IPS-NIHi11 (cell line): Measurements from ENCODE around the gene RGS3.
A peak's percentile ranks its signal among the peaks of the same experiment; 100 is the strongest.

Experiments used
- DNase-seq: peaks from one replicate; pipeline ENCODE4 v3.0.0; 2012; ENCODE audit warnings: mixed read lengths, low spot score

RGS3 gene

DNA sequence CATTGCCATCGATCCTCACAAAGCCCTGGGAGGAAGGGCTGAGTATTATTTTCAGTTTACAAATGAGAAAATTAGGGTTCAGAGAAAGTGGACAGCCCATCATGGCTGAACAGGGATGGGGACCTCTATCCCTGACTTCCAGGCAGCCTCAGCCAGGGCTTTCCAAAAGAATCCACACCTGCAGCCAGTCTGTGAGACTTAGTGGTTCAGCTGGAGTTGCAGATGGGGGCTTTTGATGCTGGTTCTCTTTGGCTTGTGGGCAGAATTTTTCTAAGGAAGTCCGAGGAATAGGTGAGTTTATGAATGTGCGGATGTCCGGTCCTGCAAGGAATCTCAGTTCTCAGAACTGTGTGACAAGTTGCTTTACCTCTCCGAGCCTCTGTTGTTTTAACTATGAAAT lies 138.1 kb downstream of the RGS3 start:
- DNase-seq, result no peak

DNA sequence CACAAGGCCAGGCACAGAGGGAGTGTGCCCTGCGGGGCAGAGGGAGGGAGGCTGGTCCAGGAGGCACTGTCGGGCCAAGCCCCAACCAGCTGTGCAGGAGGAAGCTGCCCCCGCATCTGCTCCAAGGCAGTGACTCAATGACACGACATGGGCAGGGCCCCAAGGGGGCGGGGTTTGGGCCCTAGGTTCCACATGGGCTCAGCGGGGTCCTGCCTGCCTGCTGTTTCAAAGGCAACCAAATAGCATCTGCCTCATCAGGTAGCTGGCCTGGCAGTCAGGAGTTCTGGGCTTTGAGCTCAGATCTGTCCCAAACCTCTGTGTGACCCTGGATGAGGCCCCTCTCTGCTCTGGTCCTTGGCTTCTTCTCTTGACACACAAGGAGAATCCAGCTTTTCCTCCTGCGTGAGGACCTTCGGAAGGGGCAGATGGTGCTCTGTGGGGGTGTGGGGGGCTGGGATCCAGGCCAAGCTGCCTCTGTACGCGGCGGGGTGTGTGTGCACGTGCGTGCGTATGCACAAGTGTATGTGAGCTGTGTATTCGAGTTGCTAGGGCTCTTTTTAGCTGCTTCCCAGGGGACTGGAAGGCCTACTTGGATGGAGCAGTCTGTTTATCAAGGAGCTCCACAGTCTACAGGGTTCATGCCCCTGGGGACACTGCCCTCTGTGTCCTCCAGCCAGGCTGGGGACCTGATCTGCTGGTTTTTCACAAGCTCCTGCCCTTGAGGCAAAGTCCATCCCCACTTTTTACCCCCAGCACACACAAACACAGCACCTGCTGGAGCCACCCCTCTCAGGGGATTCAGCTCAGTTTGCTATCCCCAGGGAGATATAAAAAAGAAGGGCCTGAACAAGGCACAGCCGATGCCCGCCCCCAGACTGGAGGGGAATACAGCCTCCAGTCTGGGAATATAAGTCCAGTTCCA lies 138.9 kb downstream of the RGS3 start:
- peak; percentile 86 for DNase-seq

DNA sequence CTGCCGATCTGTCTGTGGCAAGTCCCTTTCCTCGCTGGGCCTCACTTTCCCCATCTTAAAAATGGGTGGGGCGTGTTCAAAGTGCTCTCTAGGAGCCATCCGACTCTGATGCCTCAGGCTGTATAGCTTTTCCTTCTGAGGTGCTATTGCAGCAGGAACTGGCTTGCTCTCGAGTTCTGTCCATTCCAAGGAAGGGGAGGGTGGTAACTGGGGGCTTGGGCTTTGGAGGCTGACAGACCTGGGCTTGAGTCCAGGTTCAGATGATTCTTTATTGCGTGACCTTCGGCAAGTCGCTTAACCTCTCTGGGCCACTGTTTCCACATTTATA lies 139.5 kb downstream of the RGS3 start:
- no peak for DNase-seq

DNA sequence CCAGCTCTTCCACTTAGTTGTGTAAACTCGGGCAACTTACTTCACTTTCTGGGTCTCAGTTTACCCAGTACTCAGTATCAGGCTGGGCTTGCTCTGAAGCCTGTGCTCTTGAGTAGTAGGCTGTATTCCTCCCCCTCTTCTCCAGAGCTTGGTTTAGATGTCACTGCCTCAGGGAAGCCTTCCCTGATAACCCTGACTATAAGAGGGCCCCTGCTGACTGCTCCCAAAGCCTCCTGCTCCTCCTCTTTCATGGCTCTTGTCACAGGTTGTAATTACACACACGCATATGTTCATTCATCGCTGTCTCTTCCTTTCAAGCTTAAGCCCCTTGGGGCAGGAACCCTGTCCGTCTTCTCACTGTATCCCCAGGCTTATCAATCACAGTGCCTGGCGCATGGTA lies 140.2 kb downstream of the RGS3 start:
- DNase-seq, result no peak

DNA sequence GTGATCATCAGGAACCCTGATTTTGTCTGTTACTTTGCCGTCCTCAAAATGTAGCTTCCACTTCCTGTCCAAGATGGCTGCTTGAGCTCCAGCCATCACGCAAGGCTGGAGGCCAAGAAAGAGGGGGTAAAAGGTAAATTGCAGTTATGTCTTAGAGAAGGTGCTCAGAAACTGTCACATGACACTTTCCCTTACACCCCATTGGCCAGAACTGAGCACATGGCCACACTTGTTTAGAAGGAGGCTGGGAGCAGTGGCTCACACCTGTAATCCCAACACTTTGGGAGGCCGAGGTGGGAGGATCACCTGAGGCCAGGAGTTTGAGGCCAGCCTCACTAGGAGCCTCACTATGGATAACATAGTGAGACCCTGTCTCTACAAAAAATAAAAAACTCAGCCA lies 140.9 kb downstream of the RGS3 start:
- no peak for DNase-seq

DNA sequence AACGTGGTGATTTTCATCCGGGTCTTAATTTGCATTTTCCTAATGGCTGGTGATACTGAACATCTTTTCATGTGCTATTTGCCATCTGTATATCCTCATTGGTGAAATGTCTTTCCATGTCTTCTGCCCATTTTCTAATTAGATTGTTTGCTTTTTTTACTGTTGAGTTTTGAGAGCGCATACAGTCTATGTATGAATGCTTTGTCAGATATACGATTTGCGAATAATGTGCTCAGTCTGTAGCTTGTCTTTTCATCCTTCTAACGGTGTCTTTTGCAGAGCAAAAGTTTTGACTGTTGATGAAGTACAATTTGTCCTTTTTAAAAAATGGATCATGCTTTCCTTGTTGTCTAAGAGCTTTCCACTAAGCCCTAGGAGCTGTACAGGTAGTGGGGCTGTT lies 143.0 kb downstream of the RGS3 start:
- DNase-seq, result no peak

DNA sequence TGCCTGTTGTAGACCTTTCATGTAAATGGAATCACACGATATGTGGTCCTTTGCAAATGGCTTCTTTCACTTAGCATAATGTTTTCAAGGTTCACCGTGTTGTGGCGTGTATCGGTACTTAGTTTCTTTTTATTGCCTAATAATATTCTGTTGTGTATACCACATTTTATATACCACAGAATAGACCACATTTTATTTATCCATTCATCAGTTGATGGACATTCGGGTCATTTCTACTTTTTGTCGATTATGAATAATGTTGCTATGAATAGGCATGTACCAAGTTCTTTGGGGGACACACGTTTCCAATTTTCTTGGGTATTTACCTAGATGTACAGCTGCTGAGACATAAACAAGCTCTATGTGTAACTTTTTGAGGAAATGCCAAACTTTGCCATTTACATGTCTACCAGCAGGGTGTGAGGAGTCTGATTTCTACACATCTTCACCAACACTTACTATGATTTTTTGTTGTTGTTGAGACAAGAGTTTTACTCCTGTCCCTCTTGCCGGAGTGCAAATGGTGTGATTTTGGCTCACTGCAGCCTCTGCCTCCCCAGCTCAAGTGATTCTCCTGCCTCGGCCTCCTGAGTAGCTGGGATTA lies 144.7 kb downstream of the RGS3 start:
- no peak for DNase-seq

DNA sequence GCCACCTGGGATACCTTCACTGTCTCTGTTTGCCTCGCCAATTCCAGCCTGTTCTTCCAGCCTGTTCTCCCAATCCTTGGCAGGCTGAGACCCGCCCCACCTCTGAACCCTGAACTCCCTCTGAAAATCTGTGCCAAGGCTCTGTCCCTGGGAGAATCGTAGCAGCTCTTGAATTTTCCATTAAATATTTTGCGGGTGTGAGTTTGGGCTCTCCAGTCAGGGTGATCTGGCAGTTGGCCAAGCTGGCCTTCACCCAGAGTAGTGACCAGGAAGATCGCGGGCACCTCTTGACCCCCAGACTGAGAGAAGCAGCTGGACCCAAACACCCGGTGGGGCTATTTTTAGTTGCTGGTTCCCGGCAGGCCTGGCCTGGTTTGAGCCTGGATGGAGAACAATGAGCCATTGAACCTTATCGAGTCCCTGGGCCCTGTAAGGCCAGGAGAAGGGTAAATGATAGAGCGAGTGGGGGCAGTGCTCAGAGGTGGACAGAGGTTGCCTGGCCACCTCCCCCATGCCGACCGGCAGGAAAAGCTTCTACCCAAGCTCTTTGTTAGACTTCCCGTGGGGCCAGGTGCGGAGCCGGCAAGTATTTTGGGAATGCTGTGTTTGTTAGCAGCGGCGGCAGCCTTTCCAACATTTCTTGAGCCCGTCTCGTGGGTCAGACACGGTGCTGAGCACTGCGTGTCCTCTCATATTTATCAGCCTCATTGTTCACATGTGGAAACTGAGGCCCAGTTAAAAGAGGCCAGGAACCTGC lies 146.2 kb downstream of the RGS3 start:
- peak; percentile 52 for DNase-seq

DNA sequence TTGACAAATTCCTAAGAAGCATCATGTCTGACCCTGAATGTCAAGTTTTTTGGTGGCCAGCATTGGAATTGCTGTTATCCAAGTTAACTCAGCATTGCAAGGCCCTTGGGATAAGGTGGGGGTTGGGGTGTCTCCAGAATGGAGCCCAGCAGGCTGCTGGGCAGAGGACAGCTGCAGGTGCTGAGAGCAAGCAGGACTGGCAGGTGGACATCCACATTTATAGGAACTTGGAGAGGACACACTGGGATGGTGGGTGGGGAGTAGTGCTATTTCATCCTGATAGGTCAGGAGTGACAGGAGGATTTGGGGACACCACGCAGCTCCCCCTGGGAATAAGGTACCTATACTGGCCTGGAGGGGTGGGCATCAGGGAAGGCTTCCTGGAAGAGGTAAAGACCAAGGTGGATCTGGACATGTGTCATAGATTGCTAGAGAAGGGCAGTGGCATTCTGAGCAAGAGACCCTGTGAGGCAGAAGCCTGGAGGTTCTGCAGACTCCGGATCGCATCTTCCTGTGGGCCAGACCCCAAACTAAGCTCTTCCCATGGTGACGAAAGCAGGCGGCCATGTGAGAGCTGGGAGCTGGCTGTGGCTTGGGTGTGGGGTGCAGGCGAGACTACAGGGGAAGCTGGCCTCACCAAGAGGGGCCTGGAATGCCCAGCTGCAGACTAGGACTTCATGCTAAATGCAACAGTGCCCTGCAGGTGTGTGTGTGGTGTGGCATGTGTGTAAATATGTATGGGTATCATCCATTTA lies 148.1 kb downstream of the RGS3 start:
- DNase-seq, result no peak

DNA sequence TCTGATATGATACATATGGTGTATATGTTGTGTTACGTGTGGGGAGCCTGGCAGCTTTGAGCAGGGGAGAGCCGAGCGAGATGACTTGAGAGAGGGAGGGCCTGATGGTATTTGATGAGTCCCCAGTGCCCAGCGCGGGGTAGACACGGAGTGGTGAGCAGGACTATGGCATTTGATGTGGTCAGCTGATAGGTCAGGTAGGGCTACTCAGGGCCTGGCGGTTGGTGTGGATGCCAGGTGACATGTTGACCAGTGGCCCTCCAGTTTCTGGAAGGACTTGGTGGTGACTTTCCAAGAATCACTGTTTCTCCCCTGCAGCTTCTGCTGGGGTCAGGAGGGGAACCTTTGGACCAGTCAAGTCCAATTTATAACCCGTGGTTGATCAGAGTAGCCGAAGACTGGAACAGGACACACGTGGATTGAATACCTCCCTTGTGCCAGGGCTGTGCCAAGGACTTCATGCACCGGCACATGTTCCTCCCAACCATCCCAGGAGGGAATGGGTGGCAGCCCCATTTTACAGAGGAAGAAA lies 148.8 kb downstream of the RGS3 start:
- DNase-seq, result no peak

DNA sequence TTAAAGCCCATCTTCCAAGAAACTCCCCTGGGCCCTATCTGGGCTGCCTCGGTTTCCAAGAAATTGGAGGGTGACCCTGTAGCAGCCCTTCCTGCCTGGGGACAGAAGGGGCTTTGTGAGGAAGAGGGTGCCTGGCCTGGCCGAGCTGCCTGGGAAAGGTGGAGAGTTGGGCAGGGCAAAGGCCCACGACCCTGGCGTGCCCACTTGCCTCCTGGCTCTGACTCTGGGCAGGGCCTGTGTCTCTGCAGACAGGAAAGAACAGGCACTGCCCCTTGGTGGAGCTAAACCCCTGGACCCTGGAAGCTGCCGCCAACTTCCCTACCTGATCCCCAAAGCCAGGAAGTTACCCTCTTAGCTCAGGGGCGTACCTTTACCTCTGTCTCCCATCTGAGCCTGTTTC lies 149.3 kb downstream of the RGS3 start:
- DNase-seq, result no peak

DNA sequence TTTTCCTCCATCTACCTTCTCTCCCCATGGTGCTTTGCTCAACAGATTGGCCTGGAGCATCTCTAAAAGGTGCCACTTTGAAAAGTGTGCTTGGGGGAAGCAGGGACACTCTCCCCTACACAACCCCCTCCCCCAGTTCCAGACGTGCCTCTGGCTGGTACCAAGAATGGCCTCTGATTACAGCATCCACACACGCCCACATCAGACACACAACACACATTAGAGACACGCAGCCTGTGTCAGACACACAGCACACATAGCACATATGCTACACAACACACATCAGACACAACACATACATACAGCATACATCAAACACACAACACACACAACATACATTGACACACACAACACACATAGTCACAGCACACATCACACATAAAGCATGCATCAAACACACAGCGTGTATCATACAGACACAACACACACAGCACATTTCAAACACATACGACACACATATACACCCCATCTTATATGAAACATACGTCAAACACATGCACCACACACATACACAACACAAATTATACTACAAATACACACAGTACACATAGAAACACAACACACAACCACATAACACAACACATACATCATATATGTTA lies 150.4 kb downstream of the RGS3 start:
- DNase-seq, result no peak

DNA sequence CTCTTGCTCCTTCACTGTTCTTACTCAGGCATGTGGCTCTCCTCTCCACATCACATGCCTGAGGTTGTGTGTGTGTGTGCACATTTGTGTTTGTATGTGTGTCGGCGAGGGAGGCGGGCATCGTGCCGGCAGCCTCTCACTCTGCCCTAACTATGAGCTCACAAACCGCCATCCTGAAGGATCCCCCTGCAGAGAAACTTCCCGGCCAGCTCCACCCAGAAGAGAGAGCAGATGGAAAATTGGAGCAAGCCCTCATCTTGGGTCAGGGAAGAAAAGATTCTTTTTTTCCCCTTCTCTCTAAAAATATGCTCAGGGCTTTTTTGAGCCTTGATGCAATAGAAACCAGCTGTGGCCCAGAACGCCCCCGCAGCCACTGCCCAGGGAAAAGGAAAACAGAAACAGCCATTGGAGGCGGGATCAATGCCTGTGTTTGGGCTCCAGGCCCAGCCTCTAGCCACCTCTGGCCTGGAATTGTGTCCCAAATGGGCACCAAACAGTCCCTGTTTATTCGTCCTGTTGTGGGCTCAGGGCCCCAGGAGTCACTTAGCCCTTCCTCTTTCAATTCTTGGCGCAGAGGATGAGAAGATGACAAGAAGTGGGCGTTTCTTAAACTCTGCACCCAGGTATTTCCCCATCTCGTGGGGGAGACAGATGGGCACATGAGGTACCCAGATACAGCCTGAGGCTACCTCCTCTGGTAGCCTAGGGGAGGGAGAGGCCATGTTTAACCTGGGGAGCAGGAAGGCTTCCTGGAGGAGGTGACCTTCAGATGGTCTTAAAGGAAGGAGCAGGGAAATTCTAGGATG lies 151.5 kb downstream of the RGS3 start:
- no peak for DNase-seq

DNA sequence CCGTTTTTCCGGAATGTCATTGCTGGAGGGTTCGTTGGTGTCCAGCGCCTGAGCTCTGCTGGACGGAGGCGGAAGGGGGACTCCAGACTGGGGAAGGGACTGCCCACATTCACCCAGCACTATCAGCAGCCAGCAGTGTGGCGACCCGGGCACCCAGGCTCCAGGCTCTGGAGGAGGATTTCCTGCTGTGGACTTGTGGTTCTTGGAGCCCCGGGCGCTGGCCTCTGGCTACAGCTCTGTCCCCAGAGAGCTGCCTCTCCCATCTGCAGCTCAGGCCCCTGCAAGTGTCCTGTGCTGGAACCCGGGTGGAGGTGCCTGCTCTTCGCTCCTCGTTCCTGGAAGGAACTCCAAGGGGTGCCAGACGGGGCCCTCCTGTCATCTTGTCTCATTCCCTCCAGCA lies 152.6 kb downstream of the RGS3 start:
- DNase-seq, result no peak

DNA sequence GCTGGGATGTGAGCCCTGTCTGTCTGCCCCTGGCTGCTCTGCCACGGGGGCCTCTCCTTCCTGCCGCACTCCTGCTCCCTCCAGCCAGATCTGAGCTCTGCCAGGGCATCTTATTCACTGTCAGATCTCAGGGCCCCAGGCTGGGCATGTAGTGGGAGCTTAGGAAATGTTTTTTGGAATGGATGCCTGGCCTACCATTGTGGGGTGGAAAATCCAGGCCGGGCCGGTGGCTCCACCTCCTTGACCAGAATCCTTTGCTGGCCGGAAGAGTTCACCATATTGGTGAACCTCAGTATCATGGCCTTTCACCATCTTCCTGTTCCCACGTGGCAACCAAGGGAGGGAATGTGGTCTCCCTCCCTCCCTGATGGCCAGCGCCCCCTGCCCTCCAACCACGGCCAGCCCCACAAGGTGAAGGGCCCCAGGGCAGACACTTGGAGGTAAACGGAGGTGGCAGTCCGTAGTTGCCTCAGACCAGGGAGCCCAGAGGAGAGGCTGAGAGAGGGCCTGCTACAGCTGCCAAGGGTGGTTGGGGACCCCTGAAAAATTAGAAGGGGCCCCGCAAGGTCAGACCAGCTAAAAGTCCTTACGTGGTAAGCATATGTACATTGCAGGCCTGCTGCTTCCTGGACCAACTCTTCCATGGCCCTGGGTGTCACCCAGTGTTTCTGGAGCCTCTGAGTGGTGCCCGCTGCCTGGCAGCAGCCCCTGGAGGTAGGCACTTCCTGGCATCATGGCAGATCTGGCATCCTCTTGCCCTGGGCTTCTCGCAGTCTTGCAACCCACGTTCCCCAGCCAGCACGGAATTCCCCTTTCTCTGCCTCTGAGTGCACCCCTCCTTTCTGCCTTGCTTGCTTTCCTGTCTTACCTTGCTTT lies 153.3 kb downstream of the RGS3 start:
- no peak for DNase-seq

DNA sequence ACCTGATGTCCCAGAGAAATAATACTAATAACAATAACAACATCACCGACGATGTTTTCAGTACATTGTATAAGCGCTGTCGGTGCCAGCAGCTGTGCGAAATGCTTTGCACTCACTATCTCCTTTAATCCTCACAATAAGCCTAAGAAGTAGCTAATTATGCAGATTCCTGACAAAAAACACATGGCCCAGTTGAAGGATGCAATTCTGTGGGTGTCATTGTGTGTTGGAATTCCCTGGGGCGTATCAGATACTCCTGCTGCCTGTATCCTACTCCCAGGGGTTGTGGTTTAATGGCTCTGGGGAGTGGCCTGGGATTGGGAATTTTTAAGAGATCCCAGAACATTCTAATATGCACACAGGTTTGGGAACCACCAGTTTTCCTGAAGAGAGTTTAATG lies 154.0 kb downstream of the RGS3 start:
- no peak for DNase-seq

DNA sequence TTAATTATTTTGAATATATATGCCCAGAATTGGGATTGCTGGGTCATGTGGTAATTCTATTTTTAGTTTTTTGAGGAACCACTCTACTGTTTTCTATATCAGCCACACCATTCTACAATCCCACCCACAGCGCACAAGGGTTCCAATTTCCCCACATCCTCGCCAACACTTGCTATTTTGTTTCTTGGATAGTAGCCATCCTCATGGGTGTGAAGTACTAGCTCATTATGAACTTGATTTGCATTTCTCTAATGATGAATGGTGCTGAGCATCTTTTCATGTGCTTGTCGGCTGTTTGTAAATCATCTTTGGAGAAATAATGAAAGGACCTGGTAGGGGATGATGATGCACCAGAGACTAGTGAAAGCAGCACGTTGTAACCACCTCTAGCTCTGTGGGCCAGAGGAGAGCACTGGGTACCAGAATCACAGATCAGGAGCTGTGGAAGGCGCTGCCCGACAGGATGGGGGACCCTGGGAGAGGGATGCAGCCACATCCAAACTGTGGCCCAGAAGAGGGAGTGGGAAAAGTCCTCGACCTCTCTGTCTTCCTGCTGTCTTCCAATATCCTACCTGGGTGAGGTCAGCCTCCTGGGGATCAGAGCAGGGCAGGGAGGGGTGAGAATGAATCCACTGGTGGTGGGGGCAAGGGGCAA lies 155.4 kb downstream of the RGS3 start:
- no peak for DNase-seq

DNA sequence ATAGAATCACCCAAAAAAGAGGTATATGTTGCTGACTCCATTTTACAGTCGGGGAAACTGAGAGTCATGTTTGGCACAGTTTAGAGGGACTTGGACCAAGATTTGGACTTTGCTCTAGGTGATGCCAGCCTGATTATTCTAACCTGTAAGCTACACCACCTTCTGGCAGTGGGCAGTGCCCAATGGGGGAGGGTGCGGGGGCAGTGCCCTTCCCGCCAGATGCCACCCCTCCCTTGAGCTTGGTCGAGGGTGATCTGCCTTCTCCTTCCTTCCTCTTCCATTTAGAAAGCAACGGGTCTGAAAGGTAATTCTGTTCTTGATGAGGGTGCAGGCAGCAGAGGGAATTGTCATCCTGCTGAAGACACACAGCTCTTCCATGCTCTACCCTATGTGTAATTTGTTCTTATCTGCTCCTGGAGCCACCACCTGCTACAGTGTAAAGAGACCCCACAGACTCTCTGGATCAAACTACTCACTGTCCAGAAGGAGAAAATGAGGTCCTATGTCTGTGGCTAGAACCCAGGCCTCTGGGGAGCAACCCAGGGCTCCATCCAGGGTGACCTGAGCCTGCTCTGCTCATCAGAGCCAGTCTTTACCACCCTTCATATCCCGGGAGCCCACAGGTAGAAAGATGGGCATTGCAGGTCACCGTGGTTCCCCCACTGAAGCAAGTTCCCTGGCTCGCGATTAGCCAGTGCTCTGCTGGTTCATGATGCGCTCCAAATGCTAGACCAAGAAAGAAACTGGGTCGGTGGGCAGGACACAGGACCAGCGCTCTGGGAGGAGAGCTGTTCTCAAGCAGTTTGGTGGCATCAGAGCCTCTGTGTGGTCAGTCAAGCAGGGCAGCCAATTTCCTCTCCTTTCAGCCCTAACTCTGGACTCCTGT lies 156.2 kb downstream of the RGS3 start:
- no peak for DNase-seq
